ENCODE results near the gene METTL26.

METTL26 gene

GRCh38 chr16:625977-626765, 9.9 kb downstream of the METTL26 start:
- H3K27me3 ChIP-seq = peaks cover 0 to 2% of the 10 kb centered on the region in 2 donors
- H3K27ac ChIP-seq = no peak overlapping the region
- no peak for DNase-seq
- intact Hi-C loops (cut with DNase I; ENCODE audit: low total_unique reads) = no loop called here
- H3K4me1 ChIP-seq = peaks cover 0 to 22% (median 9%) of the 10 kb centered on the region in 4 donors
- no peak overlapping the region for H3K4me3 ChIP-seq
- H3K36me3 ChIP-seq = peaks cover 15 to 52% (median 35%) of the 10 kb centered on the region in 3 donors
- TF ChIP-seq, protein P1, sequence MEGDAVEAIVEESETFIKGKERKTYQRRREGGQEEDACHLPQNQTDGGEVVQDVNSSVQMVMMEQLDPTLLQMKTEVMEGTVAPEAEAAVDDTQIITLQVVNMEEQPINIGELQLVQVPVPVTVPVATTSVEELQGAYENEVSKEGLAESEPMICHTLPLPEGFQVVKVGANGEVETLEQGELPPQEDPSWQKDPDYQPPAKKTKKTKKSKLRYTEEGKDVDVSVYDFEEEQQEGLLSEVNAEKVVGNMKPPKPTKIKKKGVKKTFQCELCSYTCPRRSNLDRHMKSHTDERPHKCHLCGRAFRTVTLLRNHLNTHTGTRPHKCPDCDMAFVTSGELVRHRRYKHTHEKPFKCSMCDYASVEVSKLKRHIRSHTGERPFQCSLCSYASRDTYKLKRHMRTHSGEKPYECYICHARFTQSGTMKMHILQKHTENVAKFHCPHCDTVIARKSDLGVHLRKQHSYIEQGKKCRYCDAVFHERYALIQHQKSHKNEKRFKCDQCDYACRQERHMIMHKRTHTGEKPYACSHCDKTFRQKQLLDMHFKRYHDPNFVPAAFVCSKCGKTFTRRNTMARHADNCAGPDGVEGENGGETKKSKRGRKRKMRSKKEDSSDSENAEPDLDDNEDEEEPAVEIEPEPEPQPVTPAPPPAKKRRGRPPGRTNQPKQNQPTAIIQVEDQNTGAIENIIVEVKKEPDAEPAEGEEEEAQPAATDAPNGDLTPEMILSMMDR (IDR thresholded peaks at IDR 0.05) = no peak
- H3K9me3 ChIP-seq = no peaks in the 10 kb centered on the region

DNA sequence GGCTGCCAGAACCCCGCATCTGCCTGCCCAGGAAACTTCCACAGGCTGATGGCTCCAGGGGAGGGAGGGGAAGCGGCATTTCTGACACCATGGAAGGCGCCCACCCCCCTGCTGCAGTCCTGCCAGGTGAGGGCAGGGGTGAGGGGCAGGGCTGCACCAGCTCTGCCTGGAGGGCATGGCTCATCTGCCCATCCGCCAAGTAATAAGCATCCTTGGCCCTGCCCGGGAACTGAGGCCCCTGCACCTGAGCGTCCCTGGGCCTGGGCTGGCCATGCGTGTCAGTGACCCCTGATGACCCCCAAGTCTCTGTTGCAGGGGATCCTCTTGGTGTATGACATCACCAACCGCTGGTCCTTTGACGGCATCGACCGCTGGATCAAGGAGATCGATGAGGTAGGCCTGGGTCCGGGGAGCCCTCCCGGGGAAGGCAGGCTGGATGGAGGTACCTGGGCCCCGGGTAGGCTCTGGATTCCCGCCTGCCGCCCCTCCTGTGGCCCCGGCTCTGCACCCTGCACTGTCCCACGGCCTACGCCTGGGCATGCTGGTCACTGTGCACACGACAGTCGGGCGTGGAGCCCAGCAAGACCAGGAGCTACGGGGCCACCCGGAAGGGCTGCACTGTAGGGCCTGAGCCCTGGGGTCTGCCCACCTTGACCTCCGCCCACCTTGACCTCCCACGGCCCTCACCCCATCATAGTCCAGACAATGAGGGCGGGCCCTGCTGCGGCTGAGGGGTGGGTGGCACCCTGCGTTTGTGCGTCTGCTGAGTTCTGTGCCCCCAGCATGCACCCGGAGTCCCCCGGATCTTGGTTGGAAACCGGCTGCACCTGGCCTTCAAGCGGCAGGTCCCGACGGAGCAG, 10.8 kb downstream of the METTL26 start:
- no peaks in the 10 kb centered on the region for H3K9me3 ChIP-seq
- DNase-seq = no peak
- peaks cover 0 to 14% (median 2%) of the 10 kb centered on the region in 4 donors for H3K4me1 ChIP-seq
- H3K27ac ChIP-seq = no peak overlapping the region
- no peak overlapping the region for H3K4me3 ChIP-seq
- intact Hi-C loops (cut with DNase I; ENCODE audit: low total_unique reads) = no loop called here
- peaks cover 15 to 52% (median 35%) of the 10 kb centered on the region in 3 donors for H3K36me3 ChIP-seq
- H3K27me3 ChIP-seq = no peaks in the 10 kb centered on the region
- TF ChIP-seq, protein P1 (IDR thresholded peaks at IDR 0.05) = no peak

DNA sequence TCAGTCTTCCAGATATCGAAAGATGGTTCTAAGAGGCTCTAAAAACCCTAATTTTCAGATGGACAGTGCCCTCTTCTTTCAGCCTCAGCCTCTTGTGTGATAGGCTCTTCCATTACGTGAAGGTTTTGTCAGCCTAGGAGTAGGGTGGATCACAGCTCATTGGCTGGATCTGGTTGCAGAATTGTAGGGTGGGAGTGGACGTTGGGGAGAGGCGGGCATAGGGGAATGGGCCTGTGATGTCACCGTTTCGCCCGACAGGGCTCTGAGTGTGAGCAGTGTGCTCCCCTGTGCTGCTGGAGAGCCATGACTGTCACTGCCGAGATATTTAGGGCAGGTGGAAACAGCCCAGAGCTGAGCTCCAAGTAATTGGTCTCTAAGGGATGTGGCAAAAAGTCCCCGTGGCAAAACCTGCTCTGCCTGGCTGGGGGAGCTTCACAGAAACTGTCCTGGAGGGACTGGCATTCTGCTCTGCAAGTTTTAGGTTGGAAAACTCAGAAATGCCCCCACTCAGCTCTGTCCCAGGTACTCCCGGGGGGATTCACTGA, 11.5 kb downstream of the METTL26 start:
- Histone ChIP-seq H3K4me1 (peaks cover 0 to 6% (median 0%) of the 10 kb centered on the region in 4 donors), H3K36me3 (peaks cover 15 to 49% (median 35%) of the 10 kb centered on the region in 3 donors), H3K27ac (no peak overlapping the region), H3K4me3 (no peak overlapping the region), H3K9me3 (no peaks in the 10 kb centered on the region), H3K27me3 (no peaks in the 10 kb centered on the region)
- no peak for DNase-seq
- intact Hi-C loops (cut with DNase I; ENCODE audit: low total_unique reads) = no loop called here
- TF ChIP-seq, protein P1 (IDR thresholded peaks at IDR 0.05) = no peak

DNA sequence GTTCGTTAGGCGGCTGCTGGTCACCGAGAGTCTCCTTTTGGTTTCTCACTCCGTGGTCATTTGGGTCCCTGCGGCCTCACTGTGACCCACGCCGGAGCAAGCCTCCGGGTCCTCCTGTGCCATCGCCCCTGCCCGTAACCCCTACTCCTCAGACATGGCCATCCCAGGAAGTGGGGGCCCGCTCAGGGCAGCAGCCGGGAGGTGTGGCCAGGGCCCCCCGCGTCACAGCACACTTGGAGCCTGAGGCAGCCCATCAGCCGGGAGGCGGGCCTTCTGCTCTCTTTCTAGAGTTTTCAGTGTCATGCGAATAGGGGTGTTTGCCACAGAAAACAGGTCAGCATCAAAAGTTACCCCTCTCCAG, 13.2 kb downstream of the METTL26 start:
- intact Hi-C loops (cut with DNase I; ENCODE audit: low total_unique reads) = no loop called here
- H3K27ac ChIP-seq = no peak overlapping the region

GRCh38 chr16:621526-622105, 14.5 kb downstream of the METTL26 start:
- TF ChIP-seq, protein P1 (IDR thresholded peaks at IDR 0.05) = no peak
- DNase-seq = no peak
- intact Hi-C loops (cut with DNase I; ENCODE audit: low total_unique reads) = no loop called here
- H3K4me3 ChIP-seq = no peak overlapping the region
- H3K27me3 ChIP-seq = no peaks in the 10 kb centered on the region
- peaks cover 0 to 5% (median 0%) of the 10 kb centered on the region in 4 donors for H3K4me1 ChIP-seq
- no peaks in the 10 kb centered on the region for H3K9me3 ChIP-seq
- H3K36me3 ChIP-seq = peaks cover 7 to 45% (median 24%) of the 10 kb centered on the region in 3 donors
- no peak overlapping the region for H3K27ac ChIP-seq

More for the DNA sequence above, 13.2 kb downstream of the METTL26 start:
- Histone ChIP-seq H3K36me3 (peaks cover 15 to 45% (median 28%) of the 10 kb centered on the region in 3 donors), H3K9me3 (no peaks in the 10 kb centered on the region), H3K4me1 (peaks cover 0 to 5% (median 0%) of the 10 kb centered on the region in 4 donors), H3K27me3 (no peaks in the 10 kb centered on the region), H3K4me3 (no peak overlapping the region)
- TF ChIP-seq, protein P1 (IDR thresholded peaks at IDR 0.05) = no peak
- no peak for DNase-seq
